ENCODE measurements around the gene STAB2.

DNA sequence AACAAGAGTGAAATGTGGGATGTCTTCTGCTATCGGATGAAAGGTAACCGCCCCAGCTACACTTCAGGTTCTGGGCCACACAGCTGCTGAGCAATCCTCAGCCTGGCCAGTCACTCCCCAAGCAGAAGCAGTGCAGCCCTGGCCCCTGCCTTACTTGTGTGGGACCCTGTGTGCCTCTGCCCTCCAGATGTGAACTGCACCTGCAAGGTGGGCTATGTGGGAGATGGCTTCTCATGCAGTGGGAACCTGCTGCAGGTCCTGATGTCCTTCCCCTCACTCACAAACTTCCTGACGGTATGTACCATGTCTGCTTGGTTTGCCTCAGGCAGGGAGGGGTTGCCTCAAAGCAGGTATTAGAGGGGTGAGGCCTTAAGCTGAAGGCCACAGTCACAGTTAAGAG lies 168.4 kb downstream of the STAB2 start:
- TF ChIP-seq, protein P1, sequence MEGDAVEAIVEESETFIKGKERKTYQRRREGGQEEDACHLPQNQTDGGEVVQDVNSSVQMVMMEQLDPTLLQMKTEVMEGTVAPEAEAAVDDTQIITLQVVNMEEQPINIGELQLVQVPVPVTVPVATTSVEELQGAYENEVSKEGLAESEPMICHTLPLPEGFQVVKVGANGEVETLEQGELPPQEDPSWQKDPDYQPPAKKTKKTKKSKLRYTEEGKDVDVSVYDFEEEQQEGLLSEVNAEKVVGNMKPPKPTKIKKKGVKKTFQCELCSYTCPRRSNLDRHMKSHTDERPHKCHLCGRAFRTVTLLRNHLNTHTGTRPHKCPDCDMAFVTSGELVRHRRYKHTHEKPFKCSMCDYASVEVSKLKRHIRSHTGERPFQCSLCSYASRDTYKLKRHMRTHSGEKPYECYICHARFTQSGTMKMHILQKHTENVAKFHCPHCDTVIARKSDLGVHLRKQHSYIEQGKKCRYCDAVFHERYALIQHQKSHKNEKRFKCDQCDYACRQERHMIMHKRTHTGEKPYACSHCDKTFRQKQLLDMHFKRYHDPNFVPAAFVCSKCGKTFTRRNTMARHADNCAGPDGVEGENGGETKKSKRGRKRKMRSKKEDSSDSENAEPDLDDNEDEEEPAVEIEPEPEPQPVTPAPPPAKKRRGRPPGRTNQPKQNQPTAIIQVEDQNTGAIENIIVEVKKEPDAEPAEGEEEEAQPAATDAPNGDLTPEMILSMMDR (IDR thresholded peaks at IDR 0.05): no peak
- no peak for TF ChIP-seq POLR2A (IDR thresholded peaks at IDR 0.05)

Data from lower leg skin (tissue), 3 donors.